Retinal pigment epithelial cell (primary cell): ENCODE data around the gene CCRL2.

Experiments
- DNase-seq: peaks from one replicate; pipeline ENCODE4 v3.0.0-alpha.2; 2010; ENCODE audit warnings: low read depth
- H3K4me3 ChIP-seq: 2 replicates; pipeline ENCODE4 v1.5.1; 2011; ENCODE audit warnings: mild to moderate bottlenecking, low read length, control low read depth, moderate library complexity
- TF ChIP-seq, protein P1 (sequence below): conservative IDR thresholded peaks from 2 replicates; pipeline ENCODE4 v1.5.1; 2011; ENCODE audit warnings: low read depth, low read length, control low read depth, inconsistent platforms

CCRL2 gene

DNA sequence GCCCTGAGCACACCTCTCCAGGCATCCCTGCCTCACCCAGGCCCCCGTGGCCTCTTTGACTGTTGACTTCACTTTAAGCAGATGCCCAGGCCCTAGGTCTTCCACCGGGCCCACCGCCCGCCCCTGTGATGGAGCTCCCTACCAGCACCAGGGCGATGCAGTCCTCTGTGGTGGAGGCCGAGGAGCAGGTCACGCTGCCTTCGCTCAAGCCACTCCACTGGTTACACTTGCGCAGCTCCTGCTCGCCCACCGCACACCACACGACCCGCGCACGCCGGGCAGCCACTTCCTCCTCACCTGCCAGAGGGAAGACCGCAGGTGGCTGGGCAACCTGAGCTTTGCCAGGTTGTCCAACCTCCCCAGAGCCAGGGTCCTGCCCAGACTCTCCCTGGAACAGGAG is 41.7 kb downstream of the CCRL2 start:
- TF ChIP-seq, protein P1, sequence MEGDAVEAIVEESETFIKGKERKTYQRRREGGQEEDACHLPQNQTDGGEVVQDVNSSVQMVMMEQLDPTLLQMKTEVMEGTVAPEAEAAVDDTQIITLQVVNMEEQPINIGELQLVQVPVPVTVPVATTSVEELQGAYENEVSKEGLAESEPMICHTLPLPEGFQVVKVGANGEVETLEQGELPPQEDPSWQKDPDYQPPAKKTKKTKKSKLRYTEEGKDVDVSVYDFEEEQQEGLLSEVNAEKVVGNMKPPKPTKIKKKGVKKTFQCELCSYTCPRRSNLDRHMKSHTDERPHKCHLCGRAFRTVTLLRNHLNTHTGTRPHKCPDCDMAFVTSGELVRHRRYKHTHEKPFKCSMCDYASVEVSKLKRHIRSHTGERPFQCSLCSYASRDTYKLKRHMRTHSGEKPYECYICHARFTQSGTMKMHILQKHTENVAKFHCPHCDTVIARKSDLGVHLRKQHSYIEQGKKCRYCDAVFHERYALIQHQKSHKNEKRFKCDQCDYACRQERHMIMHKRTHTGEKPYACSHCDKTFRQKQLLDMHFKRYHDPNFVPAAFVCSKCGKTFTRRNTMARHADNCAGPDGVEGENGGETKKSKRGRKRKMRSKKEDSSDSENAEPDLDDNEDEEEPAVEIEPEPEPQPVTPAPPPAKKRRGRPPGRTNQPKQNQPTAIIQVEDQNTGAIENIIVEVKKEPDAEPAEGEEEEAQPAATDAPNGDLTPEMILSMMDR = no peak
- DNase-seq = no peak

DNA sequence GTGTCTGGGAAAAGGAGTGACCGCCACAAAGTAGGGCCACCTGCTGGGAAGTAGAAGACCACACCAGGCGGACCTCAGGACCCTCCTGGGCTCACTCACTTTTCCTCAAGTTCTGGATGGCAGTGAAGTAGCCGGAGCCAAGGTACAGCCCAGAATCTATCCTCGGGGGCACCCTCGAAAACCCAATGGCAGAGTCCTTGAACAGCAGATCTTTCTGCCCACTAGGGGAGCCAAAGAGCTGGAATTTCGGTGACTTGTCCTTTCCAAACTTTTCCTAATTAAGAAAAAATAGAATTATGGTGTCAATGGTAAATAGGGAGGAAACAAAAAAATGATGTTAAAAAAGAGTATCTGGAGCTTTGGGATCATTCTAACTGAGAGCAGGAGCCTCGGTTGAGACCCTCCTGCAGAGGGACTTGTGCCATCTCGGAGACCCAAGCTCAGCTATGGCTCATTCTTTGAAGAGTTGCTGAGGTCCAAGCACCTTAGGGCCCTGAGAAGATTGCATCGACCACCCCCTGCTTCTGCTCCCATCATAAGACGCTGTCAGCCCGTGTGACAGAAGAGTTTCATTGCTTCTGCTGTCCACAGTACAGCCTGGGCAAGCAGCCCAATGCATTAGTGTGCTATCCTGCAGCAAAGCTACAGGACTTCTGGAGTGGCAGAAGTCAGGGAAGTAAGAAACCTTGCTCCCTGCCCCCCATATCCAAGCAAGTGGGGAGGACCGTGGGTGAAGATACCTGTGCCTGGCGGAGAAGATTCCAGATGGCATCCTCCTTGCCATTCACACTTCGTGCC is 42.9 kb downstream of the CCRL2 start:
- TF ChIP-seq, protein P1 = peak; percentile 77
- no peak for DNase-seq
- H3K4me3 ChIP-seq = no peak overlapping the region

More for the DNA sequence above, 41.7 kb downstream of the CCRL2 start:
- no peak overlapping the region for H3K4me3 ChIP-seq

DNA sequence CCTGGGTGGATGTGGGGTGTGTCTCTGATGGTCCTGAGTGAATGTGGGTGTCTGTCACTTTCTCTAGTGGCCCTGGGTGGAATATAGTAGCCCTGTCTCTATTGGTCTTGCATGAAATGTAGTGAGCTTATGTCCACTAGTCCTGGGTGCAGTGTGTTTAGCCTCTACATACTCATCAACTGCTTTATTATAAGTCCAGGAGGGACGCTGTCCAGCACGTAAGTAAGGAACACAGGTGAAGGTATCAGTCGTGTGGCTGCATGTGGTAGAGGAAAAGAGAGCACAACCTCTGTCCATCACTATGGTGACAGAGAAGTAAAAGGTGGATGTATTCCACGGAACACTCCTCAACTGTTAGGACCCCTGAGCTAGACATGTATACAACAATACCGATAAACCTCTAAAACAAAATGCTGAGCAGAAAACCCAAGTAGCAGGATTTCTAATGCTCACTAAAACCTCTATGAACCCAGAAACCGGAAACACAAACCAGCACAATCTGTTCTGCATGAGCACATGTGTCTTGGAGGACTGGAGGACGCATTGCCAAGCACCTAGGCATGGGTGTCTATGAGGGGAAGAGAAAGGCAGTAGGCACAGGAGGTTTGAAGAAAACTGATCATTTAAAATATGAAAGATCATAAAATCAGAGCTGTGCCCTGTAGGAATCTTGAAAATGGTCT is 46.6 kb downstream of the CCRL2 start:
- TF ChIP-seq, protein P1 = no peak
- no peak for DNase-seq
- H3K4me3 ChIP-seq = no peak overlapping the region

DNA sequence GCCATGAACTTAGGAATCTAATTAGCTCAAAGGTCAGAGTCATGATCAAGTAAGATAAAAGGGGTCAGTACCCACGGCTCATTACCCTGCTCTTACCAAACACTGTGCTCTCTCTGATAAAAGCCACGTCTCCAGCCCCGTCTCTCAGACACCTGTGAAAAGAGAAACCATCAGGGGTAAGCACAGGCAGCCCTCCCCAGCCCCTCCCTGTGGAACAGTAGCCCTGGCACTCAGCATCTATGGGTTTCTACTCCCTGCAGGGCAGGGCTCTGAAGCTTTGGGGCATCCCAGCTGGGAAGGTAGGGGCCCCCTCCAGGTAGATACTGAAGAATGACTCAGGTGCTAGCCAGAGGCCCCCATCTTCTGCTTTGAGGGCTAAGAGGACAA is 47.1 kb downstream of the CCRL2 start:
- no peak overlapping the region for H3K4me3 ChIP-seq
- TF ChIP-seq, protein P1 = no peak
- DNase-seq = no peak

DNA sequence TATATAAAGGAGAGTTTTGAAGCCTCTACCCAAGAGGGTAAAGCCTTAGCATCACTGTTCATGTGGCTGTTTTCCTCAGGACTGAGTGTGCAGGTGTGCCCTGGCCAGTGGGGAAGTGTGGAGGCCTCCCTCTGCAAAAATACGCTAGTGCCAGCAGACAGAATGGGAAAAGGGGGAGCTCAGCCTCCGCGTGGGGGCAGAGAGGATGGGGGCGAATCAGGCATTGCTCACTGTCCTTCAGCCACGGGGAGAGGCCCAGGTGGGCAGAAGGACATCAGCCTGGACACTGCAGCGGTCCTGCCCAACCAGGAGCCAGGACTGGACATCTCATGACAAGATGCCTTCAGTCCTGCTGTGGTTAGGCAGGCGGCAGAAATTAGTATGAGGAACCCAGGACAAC is 47.5 kb downstream of the CCRL2 start:
- TF ChIP-seq, protein P1 = no peak
- no peak overlapping the region for H3K4me3 ChIP-seq
- no peak for DNase-seq

DNA sequence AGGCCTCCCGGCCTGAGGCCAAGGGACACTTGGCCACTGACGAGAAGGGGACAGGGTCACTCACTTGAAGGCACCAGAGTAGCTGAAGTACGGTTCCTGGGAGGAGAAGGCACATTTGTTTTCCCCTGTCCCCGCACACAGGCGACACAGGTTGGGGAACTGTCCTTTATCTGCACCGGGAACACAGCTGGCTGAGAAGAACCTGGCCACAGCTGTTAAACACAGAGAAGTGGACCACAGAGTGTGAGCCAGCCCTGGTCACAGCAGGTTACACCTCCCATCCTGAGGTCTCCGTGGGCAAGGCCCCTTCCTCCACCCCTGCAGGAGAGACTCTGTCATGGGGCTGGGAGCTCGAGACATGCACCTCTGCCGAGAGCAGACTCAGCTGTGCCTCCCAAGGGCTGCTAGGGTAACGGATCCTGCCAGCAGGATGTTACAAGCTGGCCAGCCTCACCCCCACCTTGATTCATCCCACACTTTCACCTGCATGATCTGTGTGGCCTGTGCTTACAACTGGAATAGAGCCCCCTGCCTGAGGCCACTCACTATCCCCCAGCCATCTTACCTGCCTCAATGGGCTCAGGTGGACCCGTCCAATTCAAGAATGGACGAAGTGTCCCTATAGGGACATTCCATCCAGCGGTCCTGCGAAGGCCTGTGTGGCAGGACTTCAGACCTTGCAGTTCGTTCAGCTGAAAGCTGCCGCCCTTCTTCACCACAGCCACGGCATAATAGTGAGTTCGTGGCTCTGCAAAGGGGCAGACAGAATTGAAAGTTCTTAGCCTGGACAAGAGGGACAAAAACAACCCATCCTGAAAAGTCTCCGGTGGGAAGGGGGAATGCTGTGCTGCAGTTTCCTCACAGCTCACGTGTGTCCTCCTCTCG is 48.4 kb downstream of the CCRL2 start:
- DNase-seq = no peak
- no peak overlapping the region for H3K4me3 ChIP-seq
- TF ChIP-seq, protein P1 = no peak
